Fibroblast of lung (primary cell): Measurements from ENCODE around the gene MPND. TPM values are rescaled to one million over a fixed set of nuclear protein-coding genes. Genes with fewer than 3 reads are reported as not detected.

Experiments
- DNase-seq, 2 donors: peaks; one replicate each; pipeline versions ENCODE4 v3.0.0 to v3.0.0-alpha.2; 2010; ENCODE audit warnings: low read depth in 2 of 2
- H2AFZ ChIP-seq: 2 replicates; pipeline ENCODE4 v1.5.1; 2012; ENCODE audit warnings: low read length, control low read depth, inconsistent platforms
- H3K27ac ChIP-seq: 2 replicates; pipeline ENCODE4 v1.5.1; 2011; ENCODE audit warnings: low read length, control low read depth; ENCODE audit not compliant: insufficient read depth
- H3K27me3 ChIP-seq: 2 replicates; pipeline ENCODE4 v1.5.1; 2011; ENCODE audit warnings: mild to moderate bottlenecking, low read length; ENCODE audit not compliant: control insufficient read depth, insufficient read depth
- H3K36me3 ChIP-seq: 2 replicates; pipeline ENCODE4 v1.5.1; 2011; ENCODE audit warnings: low read length; ENCODE audit not compliant: control insufficient read depth, insufficient read depth
- H3K4me1 ChIP-seq: 2 replicates; pipeline ENCODE4 v1.5.1; 2011; ENCODE audit warnings: low read length; ENCODE audit not compliant: control insufficient read depth, insufficient read depth; ENCODE audit errors: extremely low read depth
- H3K4me2 ChIP-seq: 2 replicates; pipeline ENCODE4 v1.5.1; 2011; ENCODE audit warnings: low read length, control low read depth; ENCODE audit not compliant: insufficient read depth; ENCODE audit errors: extremely low read depth
- H3K4me3 ChIP-seq, 4 experiments: fragments of 200-600 bp in 1 of 4; sonication (generic) in 1 of 4; replicated peaks in 1 of 4; 2 replicates each; pipeline ENCODE4 v1.5.1; 2011 to 2016; ENCODE audit warnings: low read length in 4 of 4, low read depth in 3 of 4, mild to moderate bottlenecking in 3 of 4, control low read depth in 2 of 4, inconsistent platforms in 1 of 4, mixed read lengths in 1 of 4; ENCODE audit not compliant: insufficient read depth in 1 of 4; ENCODE audit errors: control extremely low read depth in 1 of 4
- H3K79me2 ChIP-seq: 2 replicates; pipeline ENCODE4 v1.5.1; 2012; ENCODE audit warnings: mild to moderate bottlenecking, low read length, inconsistent platforms; ENCODE audit not compliant: control insufficient read depth, insufficient read depth
- H3K9ac ChIP-seq: 2 replicates; pipeline ENCODE4 v1.5.1; 2011; ENCODE audit warnings: mild to moderate bottlenecking, low read length, control low read depth; ENCODE audit not compliant: insufficient read depth
- H3K9me3 ChIP-seq: 2 replicates; pipeline ENCODE4 v1.5.1; 2012; ENCODE audit warnings: low read depth, low read length; ENCODE audit not compliant: control insufficient read depth, insufficient read depth
- H4K20me1 ChIP-seq: 2 replicates; pipeline ENCODE4 v1.5.1; 2011; ENCODE audit warnings: low read length; ENCODE audit not compliant: control insufficient read depth, insufficient read depth; ENCODE audit errors: extremely low read depth
- CTCF ChIP-seq, 2 donors: IDR thresholded peaks in 1 of 2; conservative IDR thresholded peaks in 1 of 2; 1 replicate in 1 of 2; 2 replicates in 1 of 2; pipeline ENCODE4 v1.5.1; 2011 to 2012; ENCODE audit warnings: low read length in 2 of 2, control low read depth in 1 of 2, inconsistent platforms in 1 of 2, low read depth in 1 of 2, mild to moderate bottlenecking in 1 of 2
- EZH2 ChIP-seq: IDR thresholded peaks from 2 replicates; pipeline ENCODE4 v1.5.1; 2012; ENCODE audit warnings: low read length, control low read depth, mild to moderate bottlenecking; ENCODE audit errors: missing control alignments
- polyA plus RNA-seq, 2 donors: library from polyadenylated mRNA; depleted of rRNA in 1 of 2; stranded (reverse) in 1 of 2; unstranded in 1 of 2; fragments of >200 nt; gene quantifications; 2 replicates each; pipeline ENCODE4 v1.2.1, GENCODE V29; 2011 to 2012; ENCODE audit warnings: missing spikeins in 1 of 2
- total RNA-seq: library from RNA; depleted of rRNA; stranded (reverse); fragments of >200 nt; gene quantifications from 2 replicates; pipeline ENCODE4 v1.2.1, GENCODE V29; 2014

MPND gene
- total and polyA plus RNA-seq, 2 donors (not counting 1 experiment from before 2014, with no cell fraction given): 2.7 to 7.1 TPM

- Histone ChIP-seq H3K9me3 (no peaks in the 10 kb centered on the region), H2AFZ (no peak overlapping the region), H3K4me2 (no peak overlapping the region), H3K4me3 (no peak overlapping the region), H3K27ac (no peak overlapping the region), H4K20me1 (no peaks in the 10 kb centered on the region), H3K27me3 (no peaks in the 10 kb centered on the region), H3K4me1 (no peaks in the 10 kb centered on the region), H3K79me2 (peaks cover 2% of the 10 kb centered on the region), H3K9ac (no peak overlapping the region), H3K36me3 (peaks cover 59% of the 10 kb centered on the region)
- TF ChIP-seq CTCF (conservative IDR thresholded peaks at IDR 0.05 in 1 of 2, IDR thresholded peaks at IDR 0.05 in 1 of 2; ENCODE audit: low read depth in 1 of 2, low read length in 2 of 2) (no peak), EZH2 (no peak)
- DNase-seq: peak; percentile 27 to 37
Measured at GRCh38 chr19:4361152-4362046, 18.0 kb downstream of the MPND start.

- Histone ChIP-seq H4K20me1 (no peaks in the 10 kb centered on the region), H3K9me3 (no peaks in the 10 kb centered on the region), H3K9ac (no peak overlapping the region), H3K4me2 (no peak overlapping the region), H3K27me3 (no peaks in the 10 kb centered on the region), H3K27ac (no peak overlapping the region), H3K4me3 (no peak overlapping the region), H3K36me3 (peaks cover 61% of the 10 kb centered on the region), H3K4me1 (no peaks in the 10 kb centered on the region), H2AFZ (no peak overlapping the region), H3K79me2 (peaks cover 9% of the 10 kb centered on the region)
- TF ChIP-seq EZH2: no peak
- DNase-seq: no peak
Measured at GRCh38 chr19:4362101-4362828, 18.9 kb downstream of the MPND start.

DNA sequence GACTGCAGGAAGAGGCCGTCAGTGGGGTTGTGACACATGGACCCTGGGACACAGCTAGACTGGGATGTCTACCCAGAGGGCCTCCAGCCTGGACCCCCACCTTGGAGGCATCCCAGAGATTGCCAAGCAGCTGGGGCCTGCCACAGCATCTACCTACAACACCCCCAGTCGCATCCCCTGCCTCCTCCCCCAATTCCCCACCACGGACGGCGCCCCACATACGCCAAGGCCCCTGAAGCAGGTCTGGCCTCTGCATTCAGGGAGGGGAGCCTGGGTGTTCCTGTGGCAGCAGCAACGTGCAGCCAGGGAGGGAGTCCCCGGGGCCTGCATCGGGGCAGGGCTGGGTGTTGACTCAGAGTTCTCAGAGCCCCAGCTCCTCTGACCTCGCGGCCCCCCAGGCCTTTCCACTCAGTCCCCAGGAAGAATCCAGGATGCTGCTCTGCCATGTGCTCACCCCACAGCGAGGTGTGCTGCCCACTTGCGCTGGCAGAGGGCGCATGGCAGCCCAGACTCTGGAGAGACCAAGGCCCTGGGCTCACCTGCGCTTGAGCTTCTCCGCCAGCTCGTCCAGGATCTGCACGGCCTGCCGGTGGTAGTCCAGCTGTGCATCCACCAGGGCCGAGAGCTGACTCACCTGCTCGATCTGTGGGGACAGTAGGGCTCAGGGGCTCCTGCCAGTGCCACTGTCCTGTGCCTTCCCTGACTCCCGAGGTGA, 19.6 kb downstream of the MPND start:
- TF ChIP-seq EZH2 (no peak), CTCF (conservative IDR thresholded peaks at IDR 0.05 in 1 of 2, IDR thresholded peaks at IDR 0.05 in 1 of 2; ENCODE audit: low read depth in 1 of 2, low read length in 2 of 2) (peak in 1 of 2 donors; percentile 29)
- Histone ChIP-seq H3K27ac (no peak overlapping the region), H3K27me3 (no peaks in the 10 kb centered on the region), H3K79me2 (peaks cover 16% of the 10 kb centered on the region), H3K4me3 (no peak overlapping the region), H3K9me3 (no peaks in the 10 kb centered on the region), H3K9ac (no peak overlapping the region), H3K4me2 (no peak overlapping the region), H4K20me1 (no peaks in the 10 kb centered on the region), H2AFZ (no peak overlapping the region), H3K4me1 (no peaks in the 10 kb centered on the region), H3K36me3 (peaks cover 62% of the 10 kb centered on the region)
- no peak for DNase-seq
